ENCODE measurements around the gene SLC10A3. TPM values are rescaled to one million over a fixed set of nuclear protein-coding genes. Genes with fewer than 3 reads are reported as not detected.

Gene SLC10A3
- total RNA-seq, 1 donor from 2014 or later = 20.6 TPM

DNA sequence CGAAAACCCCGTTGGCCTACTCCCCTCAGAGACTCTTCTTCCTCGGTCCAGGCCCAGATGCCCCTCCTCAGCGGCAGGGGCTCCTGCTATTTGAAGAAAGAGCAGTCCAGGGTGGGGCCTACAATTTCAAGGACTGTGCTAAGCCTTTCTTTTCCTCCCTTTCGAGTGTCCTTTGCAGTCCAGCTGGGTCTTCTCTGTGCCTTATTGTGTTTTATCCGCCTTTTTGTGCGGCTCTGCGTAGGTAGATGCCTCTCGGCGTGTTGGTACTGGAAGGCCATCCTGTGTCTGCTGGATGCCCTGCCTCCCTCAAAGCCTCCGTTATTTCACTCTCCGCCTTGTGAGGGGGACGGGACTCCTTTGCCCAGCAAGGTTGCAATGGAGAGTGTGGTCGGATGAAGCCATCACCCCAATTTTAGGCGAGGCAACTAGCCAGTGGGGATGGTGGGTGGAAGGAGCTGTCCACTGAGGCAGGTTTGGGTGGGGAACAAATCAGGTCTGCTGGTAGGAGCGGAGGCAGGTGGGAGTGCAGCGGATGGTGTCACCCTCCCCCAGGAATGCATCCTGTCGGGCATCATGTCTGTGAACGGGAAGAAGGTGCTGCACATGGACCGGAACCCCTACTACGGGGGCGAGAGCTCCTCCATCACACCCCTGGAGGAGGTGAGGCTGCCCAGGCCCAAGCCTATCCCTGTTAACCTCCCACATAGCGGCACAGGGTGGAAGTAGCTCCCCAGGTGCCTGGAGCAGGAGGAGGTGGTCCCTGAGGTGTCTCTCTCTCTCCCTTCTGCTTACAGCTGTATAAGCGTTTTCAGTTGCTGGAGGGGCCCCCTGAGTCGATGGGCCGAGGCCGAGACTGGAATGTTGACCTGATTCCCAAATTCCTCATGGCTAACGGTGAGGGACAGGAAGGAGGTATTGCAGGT lies 52.2 kb downstream of the SLC10A3 start:
- peak; percentile 79 for DNase-seq (ENCODE audit: extremely low spot score, unreplicated experiment)
- Mint-ChIP-seq H3K27ac (ENCODE audit: unreplicated experiment) (peak overlapping the region; percentile 81), H3K27me3 (ENCODE audit: unreplicated experiment) (no peaks in the 10 kb centered on the region), H3K36me3 (ENCODE audit: unreplicated experiment) (peaks cover 5% of the 10 kb centered on the region), H3K4me1 (ENCODE audit: unreplicated experiment) (peaks cover 8% of the 10 kb centered on the region), H3K4me3 (ENCODE audit: unreplicated experiment) (peak overlapping the region; percentile 84), H3K9me3 (ENCODE audit: unreplicated experiment) (no peaks in the 10 kb centered on the region)
- TF ChIP-seq, protein P1, sequence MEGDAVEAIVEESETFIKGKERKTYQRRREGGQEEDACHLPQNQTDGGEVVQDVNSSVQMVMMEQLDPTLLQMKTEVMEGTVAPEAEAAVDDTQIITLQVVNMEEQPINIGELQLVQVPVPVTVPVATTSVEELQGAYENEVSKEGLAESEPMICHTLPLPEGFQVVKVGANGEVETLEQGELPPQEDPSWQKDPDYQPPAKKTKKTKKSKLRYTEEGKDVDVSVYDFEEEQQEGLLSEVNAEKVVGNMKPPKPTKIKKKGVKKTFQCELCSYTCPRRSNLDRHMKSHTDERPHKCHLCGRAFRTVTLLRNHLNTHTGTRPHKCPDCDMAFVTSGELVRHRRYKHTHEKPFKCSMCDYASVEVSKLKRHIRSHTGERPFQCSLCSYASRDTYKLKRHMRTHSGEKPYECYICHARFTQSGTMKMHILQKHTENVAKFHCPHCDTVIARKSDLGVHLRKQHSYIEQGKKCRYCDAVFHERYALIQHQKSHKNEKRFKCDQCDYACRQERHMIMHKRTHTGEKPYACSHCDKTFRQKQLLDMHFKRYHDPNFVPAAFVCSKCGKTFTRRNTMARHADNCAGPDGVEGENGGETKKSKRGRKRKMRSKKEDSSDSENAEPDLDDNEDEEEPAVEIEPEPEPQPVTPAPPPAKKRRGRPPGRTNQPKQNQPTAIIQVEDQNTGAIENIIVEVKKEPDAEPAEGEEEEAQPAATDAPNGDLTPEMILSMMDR (IDR thresholded peaks at IDR 0.05) = no peak

Small RNAs within 50 kb of the gene (microRNA-seq; reads per million reads assigned to microRNA genes)
- 2.7 reads per million for gene MIR6858 (ENCODE audit: unreplicated experiment)

Other genes starting within 250 kb of the SLC10A3 start
- not detected in 2 replicates for gene OPN1MW3, start 233.0 kb downstream of the SLC10A3 start, total RNA-seq
- gene TEX28, start 195.5 kb downstream of the SLC10A3 start, total RNA-seq = not detected in 2 replicates
- not detected in 2 replicates for gene TKTL1, start 194.8 kb downstream of the SLC10A3 start, total RNA-seq
- gene FLNA, start 116.0 kb downstream of the SLC10A3 start, total RNA-seq = 2,024 and 2,203 TPM in 2 replicates
- gene EMD, start 111.3 kb downstream of the SLC10A3 start, total RNA-seq = 68.9 and 73.1 TPM in 2 replicates
- 2,857 and 2,892 TPM in 2 replicates for gene RPL10, start 92.3 kb downstream of the SLC10A3 start, total RNA-seq
- 27.9 and 28.1 TPM in 2 replicates for gene DNASE1L1, start 81.4 kb downstream of the SLC10A3 start, total RNA-seq
- 46.2 and 47.3 TPM in 2 replicates for gene TAFAZZIN, start 79.1 kb downstream of the SLC10A3 start, total RNA-seq
- 144 and 153 TPM in 2 replicates for gene ATP6AP1, start 62.0 kb downstream of the SLC10A3 start, total RNA-seq
- gene GDI1, start 53.5 kb downstream of the SLC10A3 start, total RNA-seq = 135 and 152 TPM in 2 replicates
- gene FAM50A, start 46.5 kb downstream of the SLC10A3 start, total RNA-seq = 92.2 and 92.8 TPM in 2 replicates
- gene PLXNA3, start 32.3 kb downstream of the SLC10A3 start, total RNA-seq = 107 and 108 TPM in 2 replicates
- 15.6 and 19.6 TPM in 2 replicates for gene LAGE3, start 11.3 kb downstream of the SLC10A3 start, total RNA-seq
- 17.4 and 18.5 TPM in 2 replicates for gene UBL4A, start 4.0 kb downstream of the SLC10A3 start, total RNA-seq
- gene FAM3A, start 25.6 kb upstream of the SLC10A3 start, total RNA-seq = 38.2 and 40.4 TPM in 2 replicates
- gene G6PD, start 56.2 kb upstream of the SLC10A3 start, total RNA-seq = 103 and 108 TPM in 2 replicates
- 23.6 and 25.0 TPM in 2 replicates for gene IKBKG, start 57.0 kb upstream of the SLC10A3 start, total RNA-seq
- not detected in 2 replicates for gene CTAG1A, start 94.5 kb upstream of the SLC10A3 start, total RNA-seq
- not detected in 2 replicates for gene CTAG1B, start 128.7 kb upstream of the SLC10A3 start, total RNA-seq
- gene CTAG2, start 162.9 kb upstream of the SLC10A3 start, total RNA-seq = not detected in 2 replicates

Data from osteocyte (in vitro differentiated cells).